ENCODE measurements around the gene SDK1. TPM values are rescaled to one million over a fixed set of nuclear protein-coding genes. Genes with fewer than 3 reads are reported as not detected.

The SDK1 gene
- total and polyA plus RNA-seq, 2 experiments from 2014 or later: 4.1 to 16.5 TPM

DNA sequence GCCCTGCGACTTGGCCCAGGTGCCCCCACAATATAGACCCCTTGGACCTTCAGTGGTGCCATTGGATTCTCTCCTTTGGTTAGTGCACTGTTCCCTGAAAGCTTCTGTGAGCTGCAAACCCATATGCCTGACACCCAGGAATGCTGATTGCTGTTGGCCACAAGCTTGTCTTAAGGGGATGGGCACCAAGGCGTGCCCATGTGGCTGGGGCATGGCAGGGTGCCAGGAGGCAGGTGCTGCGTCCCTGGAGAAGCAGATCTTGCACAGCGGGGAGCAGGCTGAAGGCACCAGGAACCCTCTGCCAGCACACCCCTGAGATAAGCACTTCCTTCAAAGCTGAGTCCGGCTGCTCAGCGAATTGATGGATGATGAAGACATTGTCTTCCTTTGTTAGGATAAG is 411.8 kb downstream of the SDK1 start:
- TF ChIP-seq, protein P1, sequence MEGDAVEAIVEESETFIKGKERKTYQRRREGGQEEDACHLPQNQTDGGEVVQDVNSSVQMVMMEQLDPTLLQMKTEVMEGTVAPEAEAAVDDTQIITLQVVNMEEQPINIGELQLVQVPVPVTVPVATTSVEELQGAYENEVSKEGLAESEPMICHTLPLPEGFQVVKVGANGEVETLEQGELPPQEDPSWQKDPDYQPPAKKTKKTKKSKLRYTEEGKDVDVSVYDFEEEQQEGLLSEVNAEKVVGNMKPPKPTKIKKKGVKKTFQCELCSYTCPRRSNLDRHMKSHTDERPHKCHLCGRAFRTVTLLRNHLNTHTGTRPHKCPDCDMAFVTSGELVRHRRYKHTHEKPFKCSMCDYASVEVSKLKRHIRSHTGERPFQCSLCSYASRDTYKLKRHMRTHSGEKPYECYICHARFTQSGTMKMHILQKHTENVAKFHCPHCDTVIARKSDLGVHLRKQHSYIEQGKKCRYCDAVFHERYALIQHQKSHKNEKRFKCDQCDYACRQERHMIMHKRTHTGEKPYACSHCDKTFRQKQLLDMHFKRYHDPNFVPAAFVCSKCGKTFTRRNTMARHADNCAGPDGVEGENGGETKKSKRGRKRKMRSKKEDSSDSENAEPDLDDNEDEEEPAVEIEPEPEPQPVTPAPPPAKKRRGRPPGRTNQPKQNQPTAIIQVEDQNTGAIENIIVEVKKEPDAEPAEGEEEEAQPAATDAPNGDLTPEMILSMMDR (IDR thresholded peaks at IDR 0.05; ENCODE audit: low read depth, low read length): no peak
- DNase-seq (ENCODE audit: low read depth in 1 of 2, low spot score in 1 of 2): no peak
- Histone ChIP-seq H3K27ac (no peak overlapping the region), H3K36me3 (no peaks in the 10 kb centered on the region), H3K27me3 (no peaks in the 10 kb centered on the region), H3K4me3 (no peak overlapping the region), H3K4me1 (ENCODE audit: low read depth) (no peaks in the 10 kb centered on the region), H3K9me3 (ENCODE audit: low read depth) (no peaks in the 10 kb centered on the region)

DNA sequence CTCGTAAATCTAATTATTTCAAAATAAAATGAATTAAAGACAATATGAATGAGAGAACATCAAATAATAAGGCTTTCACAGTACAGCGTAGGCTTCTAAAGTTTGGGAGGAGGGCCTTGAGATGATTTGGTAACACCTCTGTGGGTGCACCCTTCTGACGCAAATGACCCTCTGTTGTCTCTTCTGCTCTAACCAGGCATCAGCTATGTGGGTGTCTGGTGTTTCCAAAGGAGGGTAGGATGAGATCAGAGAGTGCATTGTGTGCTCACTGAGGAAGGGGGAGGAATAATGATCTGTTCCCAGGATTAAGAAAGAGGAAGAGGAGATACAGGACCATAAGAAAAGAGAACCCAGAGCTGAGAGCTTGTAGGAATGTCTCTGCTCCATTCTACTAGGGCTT is 420.4 kb downstream of the SDK1 start:
- no peaks in the 10 kb centered on the region for H3K9me3 ChIP-seq (ENCODE audit: low read depth)
- H3K36me3 ChIP-seq: no peaks in the 10 kb centered on the region
- no peak for DNase-seq (ENCODE audit: low read depth in 1 of 2, low spot score in 1 of 2)
- H3K4me1 ChIP-seq (ENCODE audit: low read depth): peaks cover 5% of the 10 kb centered on the region
- H3K27me3 ChIP-seq: no peaks in the 10 kb centered on the region
- TF ChIP-seq, protein P1 (IDR thresholded peaks at IDR 0.05; ENCODE audit: low read depth, low read length): no peak
- no peak overlapping the region for H3K4me3 ChIP-seq
- H3K27ac ChIP-seq: no peak overlapping the region

DNA sequence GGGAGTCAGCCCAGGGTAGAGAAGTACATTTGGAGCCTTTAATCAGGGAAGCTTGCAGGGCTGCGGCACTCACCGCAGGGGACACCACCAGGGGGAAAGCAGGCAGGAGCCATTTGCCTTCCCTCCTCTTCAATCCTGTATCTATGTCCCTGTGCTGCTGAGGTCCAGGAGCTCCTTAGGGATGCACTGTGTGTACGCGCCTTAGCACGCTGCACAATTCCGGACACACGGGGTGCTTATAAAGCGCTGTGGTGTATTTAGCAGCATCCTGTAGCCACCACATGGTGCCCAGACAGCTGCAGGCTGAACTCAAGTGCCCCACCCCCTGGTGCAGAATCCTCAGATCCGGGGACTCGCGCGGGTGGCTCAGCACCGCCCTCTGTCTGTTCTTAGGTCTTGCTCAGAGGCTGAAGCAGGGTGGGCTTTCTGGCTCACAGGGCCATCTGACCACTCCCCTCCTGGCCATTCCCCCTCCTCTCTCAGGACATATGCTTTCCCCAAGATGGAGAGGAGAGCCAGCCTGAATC is 421.4 kb downstream of the SDK1 start:
- H3K36me3 ChIP-seq: no peaks in the 10 kb centered on the region
- peaks cover 5% of the 10 kb centered on the region for H3K4me1 ChIP-seq (ENCODE audit: low read depth)
- peak; percentile 2 to 74 for DNase-seq (ENCODE audit: low read depth in 1 of 2, low spot score in 1 of 2)
- no peak overlapping the region for H3K4me3 ChIP-seq
- no peaks in the 10 kb centered on the region for H3K9me3 ChIP-seq (ENCODE audit: low read depth)
- TF ChIP-seq, protein P1 (IDR thresholded peaks at IDR 0.05; ENCODE audit: low read depth, low read length): peak; percentile 9
- no peaks in the 10 kb centered on the region for H3K27me3 ChIP-seq
- H3K27ac ChIP-seq: no peak overlapping the region

DNA sequence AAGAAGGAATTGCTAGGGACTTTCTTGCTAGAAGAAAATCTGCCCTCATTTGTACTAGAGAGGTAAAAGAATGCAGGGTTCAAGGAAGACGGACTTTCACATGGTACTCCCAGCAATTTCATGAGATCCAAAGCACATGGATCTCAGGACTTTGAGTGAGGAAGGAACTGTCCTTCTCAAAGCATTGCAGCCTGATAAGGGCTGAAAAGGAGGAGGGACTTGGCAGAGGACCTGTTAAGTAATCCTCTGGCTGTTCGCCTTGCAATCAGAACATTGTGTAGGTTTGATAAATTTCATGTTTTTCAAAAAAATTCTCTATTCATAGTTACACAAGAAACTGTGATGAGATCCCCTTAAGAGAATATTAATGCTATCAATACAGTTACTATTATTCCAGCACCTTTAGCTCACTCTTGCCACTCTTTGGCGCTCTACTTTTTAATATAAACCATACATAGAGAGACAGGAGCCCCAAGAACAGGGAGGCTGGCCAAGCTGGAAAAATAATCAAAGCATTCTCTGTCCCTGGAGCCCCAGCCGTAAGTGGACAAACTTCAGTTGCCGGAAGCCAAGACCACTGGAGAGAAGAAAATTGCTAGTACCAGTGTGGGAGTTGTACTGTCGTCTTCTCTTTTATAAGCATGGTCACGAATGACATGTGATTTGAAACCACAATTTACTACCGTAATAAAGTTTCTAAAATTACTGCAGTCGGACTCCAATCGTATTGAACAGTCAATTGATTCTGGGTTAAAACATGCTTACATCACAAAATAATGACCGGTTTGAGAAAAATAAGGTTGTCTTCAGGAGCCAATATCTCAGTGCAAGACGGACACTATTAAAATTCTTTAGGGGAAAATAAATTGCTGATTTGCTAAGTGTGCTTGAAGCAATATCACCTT is 424.4 kb downstream of the SDK1 start:
- TF ChIP-seq, protein P1 (IDR thresholded peaks at IDR 0.05; ENCODE audit: low read depth, low read length): no peak
- H3K9me3 ChIP-seq (ENCODE audit: low read depth): no peaks in the 10 kb centered on the region
- no peak overlapping the region for H3K4me3 ChIP-seq
- H3K27ac ChIP-seq: no peak overlapping the region
- peaks cover 5% of the 10 kb centered on the region for H3K4me1 ChIP-seq (ENCODE audit: low read depth)
- H3K36me3 ChIP-seq: no peaks in the 10 kb centered on the region
- peak in 1 of 2 donors; percentile 29 for DNase-seq (ENCODE audit: low read depth in 1 of 2, low spot score in 1 of 2)
- H3K27me3 ChIP-seq: no peaks in the 10 kb centered on the region

DNA sequence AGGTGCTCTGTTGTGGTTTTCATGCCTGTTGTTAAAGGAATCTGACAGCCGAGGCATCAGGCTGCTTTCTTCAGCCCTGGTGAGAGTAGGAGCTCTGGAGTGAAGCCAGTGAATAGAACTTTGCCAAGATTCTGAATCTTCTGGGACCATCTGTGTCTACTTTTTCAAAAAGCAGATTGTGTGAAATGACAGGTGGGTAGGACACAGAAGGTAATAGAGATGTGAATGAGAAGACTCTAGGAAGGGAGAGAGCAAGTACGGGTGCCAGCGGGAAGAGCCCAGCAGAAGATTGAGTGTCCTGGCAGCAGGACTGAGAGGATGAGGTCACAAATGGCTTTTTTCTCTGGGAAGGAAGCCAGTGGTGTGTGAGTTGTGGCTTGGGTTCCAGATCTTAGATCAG is 429.2 kb downstream of the SDK1 start:
- no peak for DNase-seq (ENCODE audit: low read depth in 1 of 2, low spot score in 1 of 2)
- no peaks in the 10 kb centered on the region for H3K36me3 ChIP-seq
- H3K27ac ChIP-seq: no peak overlapping the region
- H3K27me3 ChIP-seq: no peaks in the 10 kb centered on the region
- H3K4me3 ChIP-seq: no peak overlapping the region
- peaks cover 9% of the 10 kb centered on the region for H3K4me1 ChIP-seq (ENCODE audit: low read depth)
- H3K9me3 ChIP-seq (ENCODE audit: low read depth): no peaks in the 10 kb centered on the region
- TF ChIP-seq, protein P1 (IDR thresholded peaks at IDR 0.05; ENCODE audit: low read depth, low read length): no peak
